ENCODE results near the gene CORO2B.
A peak's percentile ranks its signal among the peaks of the same experiment; 100 is the strongest.

Gene CORO2B

DNA sequence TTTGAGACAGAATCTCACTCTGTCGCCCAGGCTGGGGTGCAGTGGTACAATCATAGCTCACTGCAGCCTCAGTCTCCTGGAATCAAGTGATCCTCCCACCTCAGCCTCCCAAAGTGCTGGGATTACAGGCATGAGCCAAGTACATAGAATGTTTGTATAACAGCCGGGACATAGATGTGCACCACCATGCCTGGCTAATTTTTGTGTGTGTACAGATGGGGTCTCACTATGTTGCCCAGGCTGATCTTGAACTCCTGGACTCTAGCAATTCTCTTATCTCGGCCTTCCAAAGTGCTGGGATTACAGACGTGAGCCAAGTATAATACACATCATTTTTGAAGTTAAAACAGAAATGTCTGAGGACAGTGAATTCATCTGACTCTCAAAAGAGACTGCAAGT lies 93.5 kb downstream of the CORO2B start:
- no peak overlapping the region for H3K4me3 ChIP-seq (ENCODE audit: low read depth, low read length)
- TF ChIP-seq, protein P1, sequence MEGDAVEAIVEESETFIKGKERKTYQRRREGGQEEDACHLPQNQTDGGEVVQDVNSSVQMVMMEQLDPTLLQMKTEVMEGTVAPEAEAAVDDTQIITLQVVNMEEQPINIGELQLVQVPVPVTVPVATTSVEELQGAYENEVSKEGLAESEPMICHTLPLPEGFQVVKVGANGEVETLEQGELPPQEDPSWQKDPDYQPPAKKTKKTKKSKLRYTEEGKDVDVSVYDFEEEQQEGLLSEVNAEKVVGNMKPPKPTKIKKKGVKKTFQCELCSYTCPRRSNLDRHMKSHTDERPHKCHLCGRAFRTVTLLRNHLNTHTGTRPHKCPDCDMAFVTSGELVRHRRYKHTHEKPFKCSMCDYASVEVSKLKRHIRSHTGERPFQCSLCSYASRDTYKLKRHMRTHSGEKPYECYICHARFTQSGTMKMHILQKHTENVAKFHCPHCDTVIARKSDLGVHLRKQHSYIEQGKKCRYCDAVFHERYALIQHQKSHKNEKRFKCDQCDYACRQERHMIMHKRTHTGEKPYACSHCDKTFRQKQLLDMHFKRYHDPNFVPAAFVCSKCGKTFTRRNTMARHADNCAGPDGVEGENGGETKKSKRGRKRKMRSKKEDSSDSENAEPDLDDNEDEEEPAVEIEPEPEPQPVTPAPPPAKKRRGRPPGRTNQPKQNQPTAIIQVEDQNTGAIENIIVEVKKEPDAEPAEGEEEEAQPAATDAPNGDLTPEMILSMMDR (conservative IDR thresholded peaks at IDR 0.05; ENCODE audit: low read depth, low read length), result no peak
- DNase-seq (ENCODE audit: low read depth), result no peak

DNA sequence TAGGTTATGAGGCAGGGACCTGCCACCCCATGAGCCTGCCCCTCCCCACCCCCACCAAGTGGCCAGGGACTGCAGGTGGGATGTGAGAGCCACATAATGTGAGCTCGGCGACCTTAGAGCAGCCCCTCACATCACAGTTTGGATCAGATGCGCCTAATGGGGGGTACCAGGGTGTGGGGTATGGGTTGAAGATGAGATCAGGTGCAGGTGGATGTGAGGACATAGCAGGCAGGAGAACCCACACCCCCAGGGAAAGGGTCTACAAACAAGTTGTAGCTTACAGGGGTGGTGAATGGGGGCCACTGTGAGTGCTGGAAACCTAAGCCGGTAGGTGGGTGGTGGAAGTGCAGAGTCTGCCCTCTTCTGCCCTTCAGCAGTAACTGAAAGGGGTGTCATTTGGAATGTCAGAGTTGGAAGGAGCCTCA lies 94.0 kb downstream of the CORO2B start:
- TF ChIP-seq, protein P1 (conservative IDR thresholded peaks at IDR 0.05; ENCODE audit: low read depth, low read length), result peak; percentile 43
- H3K4me3 ChIP-seq (ENCODE audit: low read depth, low read length), result no peak overlapping the region
- peak; percentile 19 for DNase-seq (ENCODE audit: low read depth)

DNA sequence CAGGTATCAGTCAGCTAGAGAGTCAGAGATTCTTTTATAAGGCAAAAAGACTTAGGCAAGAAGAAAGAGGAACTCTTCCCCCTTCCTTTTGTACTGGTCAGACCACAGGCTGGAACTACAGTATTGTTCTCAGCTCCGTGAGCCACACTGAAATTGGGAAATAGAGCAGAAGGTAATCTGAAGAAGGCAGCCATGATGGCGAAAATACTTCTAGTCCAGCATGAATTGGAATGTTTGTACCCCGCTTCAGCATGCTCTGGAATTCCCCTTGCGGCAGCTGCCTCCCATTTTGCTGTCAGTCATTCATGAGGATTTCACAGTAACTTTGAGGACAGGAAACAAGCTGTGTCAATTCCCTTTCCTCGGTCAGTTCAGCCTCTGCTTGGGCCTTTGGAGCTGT lies 96.2 kb downstream of the CORO2B start:
- TF ChIP-seq, protein P1 (conservative IDR thresholded peaks at IDR 0.05; ENCODE audit: low read depth, low read length), result no peak
- DNase-seq (ENCODE audit: low read depth), result peak; percentile 52
- no peak overlapping the region for H3K4me3 ChIP-seq (ENCODE audit: low read depth, low read length)

DNA sequence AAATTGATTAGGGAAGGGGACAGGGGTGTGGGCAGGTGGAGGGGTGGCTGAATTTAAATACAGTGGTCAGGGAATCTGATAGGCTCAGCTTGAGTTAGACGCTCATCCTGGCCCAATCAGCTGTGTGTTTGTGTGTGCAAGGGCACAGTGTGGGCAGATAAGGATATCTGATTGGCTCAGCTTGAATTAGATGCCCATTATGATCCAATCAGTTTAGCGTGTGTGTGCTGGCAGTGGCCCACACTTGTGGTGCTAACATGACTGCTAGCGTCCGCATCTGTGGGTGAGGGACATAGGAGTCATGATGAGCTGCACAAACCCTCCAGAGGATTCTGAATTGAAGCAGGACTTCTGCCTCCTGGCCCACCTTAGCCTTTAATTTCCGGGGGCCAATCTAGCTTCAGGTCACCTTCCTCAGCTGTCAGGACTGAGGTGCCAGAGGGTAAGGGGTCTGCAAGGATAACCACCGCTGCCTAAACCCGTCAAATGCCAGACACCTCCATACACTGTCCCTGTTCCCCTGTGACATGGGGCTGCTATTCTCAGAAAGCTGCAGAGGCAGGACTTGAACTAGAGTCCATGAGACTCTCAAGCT lies 97.3 kb downstream of the CORO2B start:
- H3K4me3 ChIP-seq (ENCODE audit: low read depth, low read length), result no peak overlapping the region
- DNase-seq (ENCODE audit: low read depth), result no peak
- TF ChIP-seq, protein P1 (conservative IDR thresholded peaks at IDR 0.05; ENCODE audit: low read depth, low read length), result no peak

DNA sequence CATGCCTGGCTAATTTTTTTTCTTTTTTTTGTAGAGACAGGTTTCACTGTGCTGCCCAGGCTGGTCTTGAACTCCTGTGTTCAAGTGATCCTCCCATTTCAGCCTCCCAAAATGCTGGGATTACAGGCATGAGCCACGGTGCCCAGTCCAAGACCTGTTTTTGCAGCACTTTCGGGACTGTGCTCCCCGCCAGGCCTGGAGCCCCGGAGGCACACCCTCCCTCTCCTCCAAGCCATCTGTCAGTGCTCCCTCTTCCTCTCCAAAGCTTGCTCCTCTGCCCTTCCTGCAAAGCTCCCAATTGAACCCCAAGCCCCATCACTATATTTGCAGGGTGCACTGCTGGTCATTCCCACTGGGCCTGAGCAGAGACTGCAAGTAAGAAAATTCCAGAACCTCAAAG lies 98.1 kb downstream of the CORO2B start:
- no peak overlapping the region for H3K4me3 ChIP-seq (ENCODE audit: low read depth, low read length)
- TF ChIP-seq, protein P1 (conservative IDR thresholded peaks at IDR 0.05; ENCODE audit: low read depth, low read length), result no peak
- no peak for DNase-seq (ENCODE audit: low read depth)

DNA sequence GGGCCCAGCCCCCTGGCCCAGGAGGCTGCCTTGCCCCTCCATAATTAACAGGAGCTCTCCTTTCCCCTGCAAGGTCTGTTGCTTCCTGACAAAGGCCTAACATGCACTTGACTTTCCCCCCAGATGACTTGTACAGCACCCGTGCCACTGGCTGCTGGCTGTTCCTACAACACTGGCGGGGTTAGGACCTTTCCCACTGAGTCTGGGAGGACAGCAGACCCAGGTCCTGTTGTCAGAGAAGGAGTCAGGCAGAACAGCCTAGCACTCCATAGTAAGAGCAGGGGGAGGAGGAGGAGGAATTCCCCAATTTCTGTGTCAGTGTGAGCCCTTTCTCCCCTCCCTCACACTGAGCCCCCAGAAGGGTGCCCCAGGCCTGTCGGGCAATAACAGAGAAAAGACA lies 99.2 kb downstream of the CORO2B start:
- TF ChIP-seq, protein P1 (conservative IDR thresholded peaks at IDR 0.05; ENCODE audit: low read depth, low read length), result no peak
- no peak overlapping the region for H3K4me3 ChIP-seq (ENCODE audit: low read depth, low read length)
- DNase-seq (ENCODE audit: low read depth), result no peak

DNA sequence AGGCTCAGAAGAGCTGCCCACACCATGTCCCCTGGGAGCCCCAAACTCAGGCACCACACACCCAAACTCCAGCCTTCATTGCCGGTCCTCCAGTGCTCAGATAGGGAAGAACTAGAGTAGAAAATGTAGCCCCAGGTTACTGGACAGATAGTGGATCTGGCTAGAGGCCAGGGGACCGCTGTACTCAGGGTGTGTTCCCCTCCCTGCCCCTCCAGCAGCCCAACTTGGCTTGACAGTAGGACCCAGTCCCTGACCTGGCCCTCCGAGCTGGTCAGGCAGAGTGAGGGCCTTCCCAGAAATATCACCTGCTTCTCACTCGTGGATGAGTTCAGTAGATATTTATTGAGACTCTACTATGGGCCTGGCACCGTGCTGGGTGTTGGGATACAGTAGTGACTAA lies 100.0 kb downstream of the CORO2B start:
- TF ChIP-seq, protein P1 (conservative IDR thresholded peaks at IDR 0.05; ENCODE audit: low read depth, low read length), result no peak
- no peak overlapping the region for H3K4me3 ChIP-seq (ENCODE audit: low read depth, low read length)
- DNase-seq (ENCODE audit: low read depth), result no peak

Data from choroid plexus epithelial cell (primary cell).